IPS-15b (cell line): Measurements from ENCODE around the gene OAF.
A peak's percentile ranks its signal among the peaks of the same experiment; 100 is the strongest.

Experiments used
- H3K27me3 ChIP-seq: one replicate; pipeline ENCODE4 v1.6.1; 2013; ENCODE audit warnings: low read length; ENCODE audit not compliant: control insufficient read depth, insufficient read depth
- H3K36me3 ChIP-seq: one replicate; pipeline ENCODE4 v1.6.1; 2013; ENCODE audit warnings: low read length; ENCODE audit not compliant: control insufficient read depth, insufficient read depth
- H3K4me1 ChIP-seq: one replicate; pipeline ENCODE4 v1.6.1; 2013; ENCODE audit warnings: mild to moderate bottlenecking, low read length; ENCODE audit not compliant: control insufficient read depth, insufficient read depth
- H3K4me3 ChIP-seq: one replicate; pipeline ENCODE4 v1.5.1; 2013; ENCODE audit warnings: low read depth, low read length
- H3K9ac ChIP-seq: one replicate; pipeline ENCODE4 v1.6.1; 2013; ENCODE audit warnings: low read depth, mild to moderate bottlenecking, low read length
- H3K9me3 ChIP-seq: one replicate; pipeline ENCODE4 v1.6.1; 2013; ENCODE audit warnings: mild to moderate bottlenecking, low read length; ENCODE audit not compliant: control insufficient read depth, insufficient read depth

The OAF gene

GRCh38 chr11:120209746-120210625 is 846 bp upstream of the OAF start:
- H3K36me3 ChIP-seq: no peaks in the 10 kb centered on the region
- peaks cover 7% of the 10 kb centered on the region for H3K4me1 ChIP-seq
- peaks cover 90% of the 10 kb centered on the region for H3K27me3 ChIP-seq
- H3K4me3 ChIP-seq: peak overlapping the region; percentile 46
- no peak overlapping the region for H3K9ac ChIP-seq
- no peaks in the 10 kb centered on the region for H3K9me3 ChIP-seq

- no peak overlapping the region for H3K9ac ChIP-seq
- H3K36me3 ChIP-seq: no peaks in the 10 kb centered on the region
- H3K27me3 ChIP-seq: peaks cover 90% of the 10 kb centered on the region
- H3K4me3 ChIP-seq: peak overlapping the region; percentile 52
- H3K9me3 ChIP-seq: no peaks in the 10 kb centered on the region
- H3K4me1 ChIP-seq: peaks cover 7% of the 10 kb centered on the region
Observed at GRCh38 chr11:120211522-120212258, 858 bp downstream of the OAF start.

GRCh38 chr11:120212259-120212878 is 1.5 kb downstream of the OAF start:
- no peaks in the 10 kb centered on the region for H3K9me3 ChIP-seq
- H3K4me3 ChIP-seq: no peak overlapping the region
- no peak overlapping the region for H3K9ac ChIP-seq
- H3K36me3 ChIP-seq: no peaks in the 10 kb centered on the region
- peaks cover 92% of the 10 kb centered on the region for H3K27me3 ChIP-seq
- H3K4me1 ChIP-seq: peaks cover 7% of the 10 kb centered on the region

GRCh38 chr11:120212926-120213325 is 2.1 kb downstream of the OAF start:
- peak overlapping the region; percentile 20 for H3K4me3 ChIP-seq
- H3K9ac ChIP-seq: no peak overlapping the region
- peaks cover 92% of the 10 kb centered on the region for H3K27me3 ChIP-seq
- H3K36me3 ChIP-seq: no peaks in the 10 kb centered on the region
- H3K4me1 ChIP-seq: peaks cover 7% of the 10 kb centered on the region
- no peaks in the 10 kb centered on the region for H3K9me3 ChIP-seq

- peaks cover 88% of the 10 kb centered on the region for H3K27me3 ChIP-seq
- no peaks in the 10 kb centered on the region for H3K9me3 ChIP-seq
- no peak overlapping the region for H3K9ac ChIP-seq
- peaks cover 7% of the 10 kb centered on the region for H3K4me1 ChIP-seq
- no peaks in the 10 kb centered on the region for H3K36me3 ChIP-seq
- peak overlapping the region; percentile 26 for H3K4me3 ChIP-seq
Observed at GRCh38 chr11:120214581-120214980, 3.7 kb downstream of the OAF start.

- H3K27me3 ChIP-seq: peaks cover 90% of the 10 kb centered on the region
- no peak overlapping the region for H3K4me3 ChIP-seq
- H3K9me3 ChIP-seq: no peaks in the 10 kb centered on the region
- no peak overlapping the region for H3K9ac ChIP-seq
- peaks cover 6% of the 10 kb centered on the region for H3K4me1 ChIP-seq
- no peaks in the 10 kb centered on the region for H3K36me3 ChIP-seq
Observed at GRCh38 chr11:120215634-120216033, 4.8 kb downstream of the OAF start.

GRCh38 chr11:120216426-120217102 is 5.7 kb downstream of the OAF start:
- Histone ChIP-seq H3K27me3 (peaks cover 93% of the 10 kb centered on the region), H3K9me3 (no peaks in the 10 kb centered on the region), H3K4me1 (peaks cover 6% of the 10 kb centered on the region), H3K36me3 (no peaks in the 10 kb centered on the region), H3K4me3 (no peak overlapping the region), H3K9ac (no peak overlapping the region)

- Histone ChIP-seq H3K27me3 (peaks cover 87% of the 10 kb centered on the region), H3K4me1 (peaks cover 4% of the 10 kb centered on the region), H3K9me3 (no peaks in the 10 kb centered on the region), H3K9ac (no peak overlapping the region), H3K4me3 (no peak overlapping the region), H3K36me3 (no peaks in the 10 kb centered on the region)
Observed at GRCh38 chr11:120217526-120217925, 6.7 kb downstream of the OAF start.

- Histone ChIP-seq H3K27me3 (peaks cover 85% of the 10 kb centered on the region), H3K4me3 (no peak overlapping the region), H3K36me3 (no peaks in the 10 kb centered on the region), H3K9me3 (no peaks in the 10 kb centered on the region), H3K4me1 (peaks cover 4% of the 10 kb centered on the region), H3K9ac (no peak overlapping the region)
Observed at GRCh38 chr11:120217941-120218694, 7.3 kb downstream of the OAF start.

GRCh38 chr11:120218695-120219033 is 7.8 kb downstream of the OAF start:
- Histone ChIP-seq H3K4me1 (no peaks in the 10 kb centered on the region), H3K4me3 (no peak overlapping the region), H3K9ac (no peak overlapping the region), H3K9me3 (no peaks in the 10 kb centered on the region), H3K27me3 (peaks cover 84% of the 10 kb centered on the region), H3K36me3 (no peaks in the 10 kb centered on the region)
